Measurements from ENCODE around the gene GABRB1. TPM values are rescaled to one million over a fixed set of nuclear protein-coding genes. Genes with fewer than 3 reads are reported as not detected.

The GABRB1 gene
- polyA plus RNA-seq, 1 donor: not detected

- no peak for DNase-seq (ENCODE audit: low read depth)
Observed at GRCh38 chr4:47386146-47386545, 354.8 kb downstream of the GABRB1 start.

DNA sequence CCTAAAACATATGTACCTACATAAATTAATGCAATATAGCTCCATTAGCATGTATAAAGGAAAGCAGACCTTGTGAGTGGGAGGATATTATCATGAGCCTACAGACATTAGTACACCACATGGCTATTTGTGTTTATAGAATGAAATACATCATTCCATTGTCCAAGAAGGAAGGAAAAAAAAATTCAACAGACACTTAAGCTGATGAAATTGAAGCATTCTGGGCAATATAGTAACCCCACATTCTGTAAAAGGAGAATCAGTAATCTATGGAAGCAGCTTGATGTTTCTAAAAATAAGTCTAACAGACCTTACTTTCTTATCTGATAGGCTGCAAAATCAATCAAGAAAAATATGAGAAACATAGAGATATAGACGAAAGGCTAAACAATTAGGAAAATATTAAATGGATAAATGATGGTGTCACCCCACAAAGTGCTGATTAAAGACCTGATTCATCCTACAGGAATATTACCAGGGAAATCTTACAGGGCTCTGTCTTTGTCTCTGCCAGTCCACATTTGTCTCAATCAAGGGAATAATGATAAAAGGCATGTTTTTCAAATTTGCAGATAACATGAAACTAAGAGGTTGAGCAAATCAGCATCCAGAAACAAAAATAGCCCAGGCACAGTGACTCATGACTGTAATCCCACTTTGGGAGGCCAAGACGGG, 355.3 kb downstream of the GABRB1 start:
- DNase-seq (ENCODE audit: low read depth): no peak

- no peak for DNase-seq (ENCODE audit: low read depth)
Observed at GRCh38 chr4:47390428-47391125, 359.2 kb downstream of the GABRB1 start.

DNA sequence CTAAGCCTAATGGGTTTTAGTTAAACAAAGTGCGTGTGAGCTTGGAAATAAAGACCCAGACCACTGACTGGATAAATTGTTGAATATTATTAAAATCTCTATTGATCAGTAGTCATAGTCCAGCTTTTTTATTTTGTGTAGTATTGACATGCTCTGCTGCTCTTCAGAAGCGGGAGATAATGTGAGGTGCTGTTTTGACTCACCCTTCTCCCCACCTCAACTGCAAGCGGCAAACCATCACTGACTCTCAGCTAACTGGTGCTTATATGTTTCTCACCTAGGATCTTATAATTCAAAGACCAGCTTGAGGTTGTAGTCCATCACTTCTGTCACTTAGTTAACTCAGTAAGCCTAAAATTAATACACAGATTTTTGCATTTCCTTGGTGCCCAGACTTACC, 359.9 kb downstream of the GABRB1 start:
- no peak for DNase-seq (ENCODE audit: low read depth)

- no peak for DNase-seq (ENCODE audit: low read depth)
Observed at GRCh38 chr4:47406408-47406807, 375.0 kb downstream of the GABRB1 start.

DNA sequence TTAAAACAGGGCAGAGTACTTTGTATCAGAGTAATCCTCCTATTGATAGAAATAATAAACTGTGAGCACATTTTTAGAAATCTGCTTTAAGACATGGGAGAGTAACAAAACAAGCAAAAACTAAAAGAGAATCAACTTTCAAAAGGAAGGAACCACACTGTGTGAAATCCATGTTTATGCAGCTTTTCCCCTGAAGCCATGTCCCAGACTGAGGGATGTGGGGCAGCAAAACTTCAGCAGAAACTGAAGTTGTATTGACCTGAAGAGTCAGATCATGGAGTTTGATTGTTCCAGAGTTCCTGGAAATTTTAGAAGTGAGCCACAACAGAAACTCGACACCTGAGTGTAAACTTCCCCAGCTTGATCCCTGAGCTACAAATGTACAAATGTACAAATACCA, 378.9 kb downstream of the GABRB1 start:
- no peak for DNase-seq (ENCODE audit: low read depth)

DNA sequence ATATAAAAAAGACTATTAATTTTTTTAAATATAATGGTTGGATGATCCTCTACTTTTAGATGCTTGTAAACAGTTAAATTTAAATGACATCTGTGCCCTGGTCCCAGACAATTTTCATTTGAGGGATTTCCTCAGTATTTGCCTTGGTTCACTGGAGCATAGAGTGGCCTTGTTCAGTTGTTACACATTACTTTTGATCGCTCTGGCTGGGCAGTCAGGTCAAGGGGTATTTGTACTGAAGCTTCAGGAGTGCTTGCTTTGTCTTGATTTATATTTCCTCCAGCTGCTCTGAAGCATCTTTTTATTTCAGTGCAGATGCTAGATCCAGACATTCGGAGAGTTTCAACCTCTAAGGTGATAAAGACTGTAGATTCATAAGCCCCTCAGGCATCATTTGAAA, 382.2 kb downstream of the GABRB1 start:
- no peak for DNase-seq (ENCODE audit: low read depth)

DNA sequence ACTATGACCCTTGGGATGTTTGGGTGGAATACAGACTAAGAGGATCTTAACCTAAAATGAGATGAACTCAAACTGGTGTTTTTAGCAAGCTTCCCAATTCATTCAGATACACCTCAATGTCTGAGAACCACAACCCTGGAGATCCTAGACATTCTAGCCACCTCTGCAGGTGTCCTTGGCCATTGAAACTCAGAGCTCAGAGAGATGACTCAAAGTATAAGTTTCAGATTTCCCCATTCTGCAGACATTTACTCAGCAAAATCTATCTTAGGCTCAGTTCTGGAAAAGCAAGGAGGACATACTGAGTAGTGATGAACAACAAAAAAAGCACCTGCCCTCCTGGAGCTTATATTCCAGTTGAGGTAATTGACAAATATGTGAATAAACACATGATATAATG, 384.4 kb downstream of the GABRB1 start:
- DNase-seq (ENCODE audit: low read depth): no peak

- DNase-seq (ENCODE audit: low read depth): no peak
Observed at GRCh38 chr4:47418147-47418546, 386.8 kb downstream of the GABRB1 start.

DNA sequence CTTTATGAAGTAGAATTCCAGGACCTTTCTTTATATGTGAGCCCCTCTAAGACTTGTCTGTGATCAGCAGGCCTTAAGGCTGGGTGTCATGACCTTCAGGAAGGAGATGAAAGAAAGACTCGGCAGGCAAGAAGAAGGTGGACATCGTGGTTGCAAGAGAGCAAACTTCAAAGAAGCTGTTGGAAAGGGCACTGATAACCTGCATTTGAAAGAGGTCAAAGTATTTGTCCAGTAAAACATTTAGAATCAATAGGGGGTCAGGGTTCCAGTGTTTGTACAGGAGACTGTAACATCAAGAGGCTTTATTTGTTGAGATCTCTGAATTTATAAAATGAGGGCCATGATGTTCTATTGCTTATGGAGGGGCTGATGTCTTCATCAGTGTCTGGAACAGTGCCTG, 387.9 kb downstream of the GABRB1 start:
- DNase-seq (ENCODE audit: low read depth): no peak

DNA sequence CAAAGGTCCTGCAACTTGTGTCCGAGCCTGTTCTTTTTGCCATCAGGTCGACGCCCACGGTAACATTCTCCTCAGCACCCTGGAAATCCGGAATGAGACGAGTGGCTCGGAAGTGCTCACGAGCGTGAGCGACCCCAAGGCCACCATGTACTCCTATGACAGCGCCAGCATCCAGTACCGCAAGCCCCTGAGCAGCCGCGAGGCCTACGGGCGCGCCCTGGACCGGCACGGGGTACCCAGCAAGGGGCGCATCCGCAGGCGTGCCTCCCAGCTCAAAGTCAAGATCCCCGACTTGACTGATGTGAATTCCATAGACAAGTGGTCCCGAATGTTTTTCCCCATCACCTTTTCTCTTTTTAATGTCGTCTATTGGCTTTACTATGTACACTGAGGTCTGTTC, 394.3 kb downstream of the GABRB1 start:
- DNase-seq (ENCODE audit: low read depth): no peak

- no peak for DNase-seq (ENCODE audit: low read depth)
Observed at GRCh38 chr4:47427935-47428334, 396.6 kb downstream of the GABRB1 start.

DNA sequence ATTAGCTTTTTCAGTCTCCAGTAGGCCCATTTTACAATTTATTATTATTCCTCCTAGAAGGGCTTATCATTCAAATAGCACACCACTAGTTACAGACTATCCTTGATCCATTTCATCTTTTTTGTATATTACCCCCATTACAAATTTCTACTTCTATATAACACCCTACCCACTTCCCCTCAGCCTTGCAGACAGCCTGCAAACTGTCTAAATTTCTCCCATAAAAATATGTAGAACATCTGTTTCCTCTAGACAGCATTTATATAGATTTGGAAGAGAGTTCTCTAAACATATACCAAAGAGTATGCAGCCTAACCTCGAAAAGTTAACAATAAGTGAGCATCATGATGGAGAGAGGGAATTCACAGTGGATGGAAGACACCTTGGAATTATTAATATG, 401.4 kb downstream of the GABRB1 start:
- DNase-seq (ENCODE audit: low read depth): no peak

DNA sequence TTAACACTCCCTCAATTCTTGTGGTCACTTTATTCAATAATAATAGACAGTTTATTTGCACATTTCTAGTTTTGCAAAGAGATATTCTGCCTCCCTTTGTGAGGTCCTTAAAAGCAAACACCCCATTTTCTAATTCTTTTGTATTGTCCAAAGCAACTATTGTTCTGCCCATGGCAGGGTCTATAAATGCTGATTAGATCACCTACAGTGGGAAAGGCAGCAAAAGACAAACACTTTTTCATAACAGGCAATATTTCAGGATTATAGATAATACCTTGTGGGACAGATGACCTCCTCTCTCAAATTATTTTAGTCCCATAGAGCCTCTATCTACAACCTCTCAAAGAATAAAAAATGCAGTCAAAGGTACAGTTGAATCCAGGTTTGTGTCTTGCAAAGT, 403.6 kb downstream of the GABRB1 start:
- no peak for DNase-seq (ENCODE audit: low read depth)

DNA sequence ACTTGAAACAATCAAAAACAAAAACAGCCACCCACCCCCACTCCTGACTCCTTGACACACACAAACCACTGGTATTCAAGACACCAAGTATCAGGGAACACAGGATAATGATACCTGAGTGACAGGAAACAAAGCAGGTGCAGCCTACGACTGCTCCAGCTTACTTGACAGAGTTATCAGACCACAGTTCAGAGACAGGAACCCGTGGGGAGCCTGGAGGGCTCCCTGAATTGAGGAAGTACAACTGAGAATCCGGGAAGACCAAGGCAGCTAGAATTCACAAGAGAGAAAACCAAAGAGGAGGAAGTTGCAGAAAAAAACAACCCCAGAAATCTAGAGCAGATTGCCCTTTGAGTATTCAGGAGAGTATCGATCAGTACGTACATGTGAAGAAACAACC, 411.6 kb downstream of the GABRB1 start:
- DNase-seq (ENCODE audit: low read depth): no peak

DNA sequence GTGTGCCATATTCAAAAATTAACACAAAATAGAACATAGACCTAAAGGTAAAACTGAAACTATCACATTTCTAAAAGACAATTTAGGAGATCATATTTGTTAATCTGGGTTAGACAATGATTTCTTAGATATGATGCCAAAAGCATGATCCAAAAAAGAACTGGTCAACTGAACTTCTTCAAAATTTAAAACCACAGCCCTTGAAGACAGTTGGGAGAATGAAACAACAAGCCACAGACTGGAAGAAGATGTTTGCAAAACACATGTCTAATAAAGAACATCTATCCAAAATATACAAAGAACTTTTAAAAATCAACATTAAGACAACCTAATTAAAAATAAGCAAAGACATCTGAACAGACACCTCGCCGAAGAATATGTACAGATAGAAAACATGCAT, 412.7 kb downstream of the GABRB1 start:
- no peak for DNase-seq (ENCODE audit: low read depth)

GRCh38 chr4:47451657-47452056, 420.3 kb downstream of the GABRB1 start:
- no peak for DNase-seq (ENCODE audit: low read depth)

DNA sequence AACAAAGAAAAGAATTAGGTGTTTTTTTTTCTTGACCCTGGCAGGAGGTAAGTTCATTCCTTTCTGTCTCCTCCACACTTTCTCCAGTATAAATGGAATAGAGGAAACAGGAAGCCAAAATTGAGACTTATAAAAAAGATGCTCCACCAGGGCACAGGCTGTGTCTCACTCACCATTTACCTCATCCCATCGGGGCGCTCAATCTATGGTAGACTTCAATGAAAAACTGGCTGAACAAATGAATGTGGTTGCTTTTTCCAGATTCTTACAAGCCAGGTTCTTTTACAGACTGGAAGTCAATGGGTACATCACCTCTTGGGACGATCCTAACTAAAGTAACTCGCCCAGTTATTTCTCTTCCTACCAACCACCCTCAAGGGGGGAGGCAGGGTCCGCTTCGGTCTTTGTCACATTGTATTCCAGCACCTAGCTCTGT, 431.4 kb downstream of the GABRB1 start:
- DNase-seq (ENCODE audit: low read depth): no peak

- peak; percentile 89 for DNase-seq (ENCODE audit: low read depth)
Observed at GRCh38 chr4:47463235-47463956, 432.0 kb downstream of the GABRB1 start, which contains the start of gene COMMD8. Gene COMMD8, minus strand, starts transcription at chr4:47463702. Its CDS starts 51 bp downstream, at chr4:47463651.

- no peak for DNase-seq (ENCODE audit: low read depth)
Observed at GRCh38 chr4:47465004-47465403, 433.6 kb downstream of the GABRB1 start.

DNA sequence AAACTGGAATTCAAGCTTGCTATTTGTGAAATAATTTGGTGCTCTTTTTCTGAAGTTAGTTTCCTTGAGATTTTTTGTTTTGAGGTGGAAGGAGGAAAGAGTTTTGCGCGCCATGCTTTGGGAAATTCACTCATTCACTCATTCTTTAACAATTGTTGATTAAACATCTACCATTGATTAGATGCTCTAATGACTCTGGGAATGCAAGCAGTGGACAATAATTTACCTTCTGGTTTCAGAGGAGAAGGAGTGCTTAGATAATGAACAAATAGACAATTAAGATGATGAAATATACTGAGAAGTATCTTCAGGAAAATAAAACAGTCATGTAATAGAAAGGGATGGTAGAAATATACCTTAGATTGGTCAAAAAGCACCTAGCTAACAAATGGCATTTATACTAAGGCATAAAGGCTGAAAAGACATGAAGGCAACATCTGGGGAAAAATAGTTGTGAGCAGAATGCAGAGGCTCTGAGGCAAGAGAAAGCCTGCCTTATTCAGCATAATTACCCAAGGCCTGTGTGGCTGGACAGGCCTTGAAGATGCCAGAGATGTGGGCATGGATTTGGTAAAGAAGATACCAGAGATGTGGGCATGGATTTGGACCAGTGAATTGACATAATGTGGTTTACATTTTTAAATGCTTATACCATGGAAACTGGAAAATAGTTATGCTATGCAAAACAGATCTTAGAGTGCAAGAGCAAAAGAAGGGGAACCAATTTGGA, 434.9 kb downstream of the GABRB1 start:
- no peak for DNase-seq (ENCODE audit: low read depth)

GRCh38 chr4:47468706-47469365, 437.5 kb downstream of the GABRB1 start:
- no peak for DNase-seq (ENCODE audit: low read depth)
